Esophagus squamous epithelium (tissue), 5 donors: ENCODE results near the gene ADAMTSL3. TPM values are rescaled to one million over a fixed set of nuclear protein-coding genes. Genes with fewer than 3 reads are reported as not detected.

Source experiments
- DNase-seq: peaks from one replicate; lab custom pipeline; 2025; lab: John Stamatoyannopoulos, UW
- H3K27ac ChIP-seq, 4 donors: fragments of 200-600 bp; sonication (generic); one replicate each; pipeline ENCODE4 v1.5.1; 2016 to 2019; ENCODE audit warnings: mild to moderate bottlenecking in 1 of 4
- H3K27me3 ChIP-seq, 4 donors: fragments of 200-600 bp; sonication (generic); 1 replicate in 3 of 4; 2 replicates in 1 of 4; pipeline versions ENCODE4 v1.5.1 to v1.6.0; 2017 to 2021; ENCODE audit warnings: antibody characterized with exemption in 1 of 4
- H3K36me3 ChIP-seq, 3 donors: fragments of 200-600 bp; sonication (generic); one replicate each; pipeline ENCODE4 v1.5.1; 2016 to 2019
- H3K4me1 ChIP-seq, 3 donors: fragments of 200-600 bp; sonication (generic); one replicate each; pipeline ENCODE4 v1.5.1; 2017 to 2019
- H3K4me3 ChIP-seq, 4 donors: fragments of 200-600 bp; sonication (generic); 1 replicate in 3 of 4; 2 replicates in 1 of 4; pipeline ENCODE4 v1.5.1; 2016 to 2019; ENCODE audit warnings: mild to moderate bottlenecking in 2 of 4, moderate library complexity in 1 of 4
- H3K9me3 ChIP-seq, 3 donors: fragments of 200-600 bp; sonication (generic); one replicate each; pipeline ENCODE4 v1.5.1; 2016 to 2019
- POLR2A ChIP-seq, 4 donors: fragments of 450-650 bp; IDR thresholded peaks; one replicate each; pipeline ENCODE4 v1.6.1; 2017; ENCODE audit warnings: antibody characterized with exemption in 4 of 4, mild to moderate bottlenecking in 4 of 4, moderate library complexity in 3 of 4
- WGBS, 2 donors: methylation state at CpG; one replicate each; pipeline ENCODE4 v1.1.5; 2018; 5-methylcytosine and 5-hydroxymethylcytosine counted together
- intact Hi-C: fragments of 100-400 bp; cut with DNase I; formaldehyde crosslinking; loops from one replicate; pipeline ENCODE4 v1.15.0; 2022
- total RNA-seq, 4 donors: library from RNA; depleted of rRNA; stranded (reverse); fragments of >200 nt; gene quantifications; one replicate each; pipeline ENCODE4 v1.1.0, GENCODE V29; 2016
- TF ChIP-seq, protein P1 (sequence below), 6 experiments: fragments of 450-650 bp in 4 of 6; fragments of 200-600 bp in 2 of 6; sonication (generic) in 2 of 6; IDR thresholded peaks; one replicate each; pipeline ENCODE4 v1.5.1; 2016 to 2019; ENCODE audit warnings: antibody characterized with exemption in 6 of 6, mild to moderate bottlenecking in 4 of 6, moderate library complexity in 4 of 6
- donor health status: DM: yes; HTN: yes; CAD: no.

Gene ADAMTSL3
- total RNA-seq, 4 donors from 2014 or later, result 0.11 to 3.2 (median 0.79) TPM

DNA sequence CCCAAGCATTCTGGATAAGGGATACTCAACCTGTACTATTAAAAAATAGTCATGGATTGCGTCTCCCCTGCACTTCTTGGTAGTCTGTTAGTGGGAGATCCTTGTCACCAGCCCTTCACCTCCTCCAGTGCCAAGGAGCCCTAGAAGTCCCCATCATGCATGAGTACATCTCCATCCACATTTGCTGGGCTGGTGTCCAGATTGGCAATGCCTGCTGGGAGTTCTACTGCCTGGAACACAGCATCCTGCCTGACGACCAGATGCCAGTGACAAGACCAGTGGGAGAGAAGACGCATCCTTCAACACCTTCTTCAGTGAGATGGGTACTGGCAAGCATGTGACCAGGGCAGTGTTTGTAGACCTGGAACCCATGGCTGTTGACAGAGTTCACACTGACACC lies 85.7 kb downstream of the ADAMTSL3 start:
- DNase-seq, result no peak
- H3K36me3 ChIP-seq, result no peaks in the 10 kb centered on the region
- 80 to 85% methylated on average over 1 to 3 of the region's 3 CpGs for WGBS, 2 donors
- no peaks in the 10 kb centered on the region for H3K4me1 ChIP-seq
- H3K27ac ChIP-seq, result no peak overlapping the region
- H3K9me3 ChIP-seq, result no peaks in the 10 kb centered on the region
- TF ChIP-seq, protein P1, sequence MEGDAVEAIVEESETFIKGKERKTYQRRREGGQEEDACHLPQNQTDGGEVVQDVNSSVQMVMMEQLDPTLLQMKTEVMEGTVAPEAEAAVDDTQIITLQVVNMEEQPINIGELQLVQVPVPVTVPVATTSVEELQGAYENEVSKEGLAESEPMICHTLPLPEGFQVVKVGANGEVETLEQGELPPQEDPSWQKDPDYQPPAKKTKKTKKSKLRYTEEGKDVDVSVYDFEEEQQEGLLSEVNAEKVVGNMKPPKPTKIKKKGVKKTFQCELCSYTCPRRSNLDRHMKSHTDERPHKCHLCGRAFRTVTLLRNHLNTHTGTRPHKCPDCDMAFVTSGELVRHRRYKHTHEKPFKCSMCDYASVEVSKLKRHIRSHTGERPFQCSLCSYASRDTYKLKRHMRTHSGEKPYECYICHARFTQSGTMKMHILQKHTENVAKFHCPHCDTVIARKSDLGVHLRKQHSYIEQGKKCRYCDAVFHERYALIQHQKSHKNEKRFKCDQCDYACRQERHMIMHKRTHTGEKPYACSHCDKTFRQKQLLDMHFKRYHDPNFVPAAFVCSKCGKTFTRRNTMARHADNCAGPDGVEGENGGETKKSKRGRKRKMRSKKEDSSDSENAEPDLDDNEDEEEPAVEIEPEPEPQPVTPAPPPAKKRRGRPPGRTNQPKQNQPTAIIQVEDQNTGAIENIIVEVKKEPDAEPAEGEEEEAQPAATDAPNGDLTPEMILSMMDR (IDR thresholded peaks at IDR 0.05), result no peak
- no peak for TF ChIP-seq POLR2A (IDR thresholded peaks at IDR 0.05)
- no peak overlapping the region for H3K4me3 ChIP-seq
- intact Hi-C loops, result no loop called here
- peaks cover 0 to 6% (median 0%) of the 10 kb centered on the region in 4 donors for H3K27me3 ChIP-seq

GRCh38 chr15:83745771-83746170 lies 91.8 kb downstream of the ADAMTSL3 start:
- TF ChIP-seq, protein P1 (IDR thresholded peaks at IDR 0.05), result no peak
- TF ChIP-seq POLR2A (IDR thresholded peaks at IDR 0.05), result no peak
- H3K4me3 ChIP-seq, result no peak overlapping the region
- no peaks in the 10 kb centered on the region for H3K36me3 ChIP-seq
- intact Hi-C loops, result no loop called here
- no peaks in the 10 kb centered on the region for H3K27me3 ChIP-seq
- WGBS, 2 donors, result 60% methylated on average over 1 of the region's 1 CpG; no CpG with 5 or more reads in 1 of the 2 donors
- DNase-seq, result no peak
- peaks cover 0 to 11% (median 5%) of the 10 kb centered on the region in 3 donors for H3K4me1 ChIP-seq
- H3K9me3 ChIP-seq, result no peaks in the 10 kb centered on the region
- H3K27ac ChIP-seq, result no peak overlapping the region

- Histone ChIP-seq H3K9me3 (no peaks in the 10 kb centered on the region), H3K27ac (peak overlapping the region in 1 of 4 donors; percentile 66), H3K4me3 (no peak overlapping the region), H3K4me1 (peaks cover 0 to 11% (median 5%) of the 10 kb centered on the region in 3 donors), H3K27me3 (no peaks in the 10 kb centered on the region), H3K36me3 (no peaks in the 10 kb centered on the region)
- TF ChIP-seq, protein P1 (IDR thresholded peaks at IDR 0.05), result no peak
- TF ChIP-seq POLR2A (IDR thresholded peaks at IDR 0.05), result no peak
- DNase-seq, result no peak
- intact Hi-C loops, result no loop called here
- WGBS, 2 donors, result 36 to 58% methylated on average over 4 of the region's 4 CpGs
Measured at GRCh38 chr15:83746231-83746630, 92.3 kb downstream of the ADAMTSL3 start.

- DNase-seq, result no peak
- intact Hi-C loops, result no loop called here
- Histone ChIP-seq H3K36me3 (no peaks in the 10 kb centered on the region), H3K27me3 (no peaks in the 10 kb centered on the region), H3K9me3 (no peaks in the 10 kb centered on the region), H3K4me3 (peak overlapping the region in 1 of 4 donors; percentile 45), H3K4me1 (peaks cover 0 to 11% (median 5%) of the 10 kb centered on the region in 3 donors), H3K27ac (peak overlapping the region in 3 of 4 donors; percentile 57 to 76 (median 66))
- TF ChIP-seq, protein P1 (IDR thresholded peaks at IDR 0.05), result peak in 3 of 6 experiments; percentile 6 to 21 (median 19)
- TF ChIP-seq POLR2A (IDR thresholded peaks at IDR 0.05), result no peak
- WGBS, 2 donors, result 32 to 46% methylated on average over 5 of the region's 5 CpGs
Measured at GRCh38 chr15:83747050-83747717, 93.3 kb downstream of the ADAMTSL3 start.

- H3K36me3 ChIP-seq, result no peaks in the 10 kb centered on the region
- no peaks in the 10 kb centered on the region for H3K9me3 ChIP-seq
- intact Hi-C loops, result no loop called here
- TF ChIP-seq, protein P1 (IDR thresholded peaks at IDR 0.05), result no peak
- no peak for TF ChIP-seq POLR2A (IDR thresholded peaks at IDR 0.05)
- no peaks in the 10 kb centered on the region for H3K27me3 ChIP-seq
- peak overlapping the region in 2 of 4 donors; percentile 66 to 76 for H3K27ac ChIP-seq
- DNase-seq, result no peak
- H3K4me3 ChIP-seq, result no peak overlapping the region
- H3K4me1 ChIP-seq, result peaks cover 0 to 11% (median 5%) of the 10 kb centered on the region in 3 donors
- WGBS, 2 donors, result 45 to 59% methylated on average over 5 of the region's 5 CpGs
Measured at GRCh38 chr15:83747718-83748110, 93.8 kb downstream of the ADAMTSL3 start.
